ENCODE data around the gene FNBP1. TPM values are rescaled to one million over a fixed set of nuclear protein-coding genes. Genes with fewer than 3 reads are reported as not detected.

Gene FNBP1
- total and polyA plus RNA-seq, 2 donors (not counting 1 experiment from before 2014, with no cell fraction given) = 42.9 to 318 TPM

DNA sequence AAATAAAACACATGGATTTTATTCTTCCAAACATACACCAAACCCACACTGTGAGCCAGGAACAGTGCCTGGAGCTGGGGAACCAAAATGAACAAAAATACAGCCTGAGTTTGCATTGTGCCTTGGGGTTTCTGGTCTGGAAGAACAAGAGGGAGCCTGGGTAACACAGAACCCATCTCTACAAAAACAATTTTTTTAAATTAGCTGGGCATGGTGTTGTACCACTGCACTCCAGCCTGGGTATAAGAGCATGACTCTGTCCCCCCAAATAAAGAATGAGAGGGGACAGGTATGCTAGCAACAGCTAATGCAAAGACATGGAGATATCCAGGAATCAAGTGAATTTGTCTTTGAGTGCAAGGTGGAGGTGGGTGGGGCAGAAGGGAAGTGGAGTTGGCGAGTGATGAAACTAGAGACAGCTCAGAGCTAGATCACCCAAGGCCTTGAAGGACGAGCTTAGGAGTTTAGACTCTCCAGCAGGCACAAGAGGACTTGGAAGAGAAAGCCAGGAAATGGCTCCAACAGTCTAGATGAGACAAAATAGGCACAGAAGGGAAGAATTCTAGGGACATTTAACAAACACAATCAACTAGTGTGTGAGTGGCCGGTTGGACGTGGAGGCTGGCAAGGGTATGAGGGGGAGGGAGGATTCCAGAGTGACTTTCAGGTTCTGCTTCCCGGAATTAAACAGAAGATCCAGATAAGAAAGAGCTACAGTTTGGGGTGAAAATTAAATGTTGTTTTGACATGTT lies 47.4 kb downstream of the FNBP1 start:
- H3K36me3 ChIP-seq (replicated peaks in 1 of 2; ENCODE audit: control extremely low read depth in 1 of 2, control insufficient read depth in 1 of 2, extremely low read depth in 1 of 2, insufficient read depth in 2 of 2, low read length in 1 of 2) = peaks cover 0 to 15% of the 10 kb centered on the region in 2 experiments
- WGBS (ENCODE audit: insufficient coverage) = 48% methylated on average over 4 of the region's 5 CpGs
- H3K27me3 ChIP-seq (replicated peaks in 1 of 4; ENCODE audit: control extremely low read depth in 1 of 4, control insufficient read depth in 3 of 4, insufficient read depth in 4 of 4, low read length in 3 of 4) = no peaks in the 10 kb centered on the region
- ATAC-seq (ENCODE audit: low read depth) (no peak), DNase-seq (peak; percentile 54)
- Mint-ChIP-seq H3K4me3 (peak overlapping the region; percentile 64), H3K27me3 (no peaks in the 10 kb centered on the region), H3K4me1 (peaks cover 66% of the 10 kb centered on the region), H3K9me3 (ENCODE audit: insufficient read depth) (no peaks in the 10 kb centered on the region), H3K27ac (peak overlapping the region; percentile 94)
- H2AFZ ChIP-seq (ENCODE audit: insufficient read depth, low read depth, low read length, poor library complexity, severe bottlenecking) = peak overlapping the region; percentile 43
- TF ChIP-seq, protein P1, sequence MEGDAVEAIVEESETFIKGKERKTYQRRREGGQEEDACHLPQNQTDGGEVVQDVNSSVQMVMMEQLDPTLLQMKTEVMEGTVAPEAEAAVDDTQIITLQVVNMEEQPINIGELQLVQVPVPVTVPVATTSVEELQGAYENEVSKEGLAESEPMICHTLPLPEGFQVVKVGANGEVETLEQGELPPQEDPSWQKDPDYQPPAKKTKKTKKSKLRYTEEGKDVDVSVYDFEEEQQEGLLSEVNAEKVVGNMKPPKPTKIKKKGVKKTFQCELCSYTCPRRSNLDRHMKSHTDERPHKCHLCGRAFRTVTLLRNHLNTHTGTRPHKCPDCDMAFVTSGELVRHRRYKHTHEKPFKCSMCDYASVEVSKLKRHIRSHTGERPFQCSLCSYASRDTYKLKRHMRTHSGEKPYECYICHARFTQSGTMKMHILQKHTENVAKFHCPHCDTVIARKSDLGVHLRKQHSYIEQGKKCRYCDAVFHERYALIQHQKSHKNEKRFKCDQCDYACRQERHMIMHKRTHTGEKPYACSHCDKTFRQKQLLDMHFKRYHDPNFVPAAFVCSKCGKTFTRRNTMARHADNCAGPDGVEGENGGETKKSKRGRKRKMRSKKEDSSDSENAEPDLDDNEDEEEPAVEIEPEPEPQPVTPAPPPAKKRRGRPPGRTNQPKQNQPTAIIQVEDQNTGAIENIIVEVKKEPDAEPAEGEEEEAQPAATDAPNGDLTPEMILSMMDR (IDR thresholded peaks at IDR 0.05) = no peak
- TF ChIP-seq EZH2 (IDR thresholded peaks at IDR 0.05; ENCODE audit: borderline replicate concordance, insufficient read depth, low read depth, low read length, poor library complexity, severe bottlenecking) = no peak
- H3K4me3 ChIP-seq (ENCODE audit: control extremely low read depth in 1 of 5, extremely low read depth in 1 of 5, insufficient read depth in 1 of 5, low read depth in 2 of 5, low read length in 4 of 5) = peak overlapping the region in 3 of 5 experiments; percentile 19 to 61 (median 38)
- POLR2A ChIA-PET = interaction anchor here (1.2 to 15.0 kb wide), 3 partner anchors 8 to 45 kb away, joined by 3 to 107 read pairs (median 4); partner anchors contain the start of gene FNBP1
- H3K4me1 ChIP-seq (ENCODE audit: control insufficient read depth in 2 of 2, insufficient read depth in 2 of 2, low read length in 2 of 2) = peaks cover 65 to 71% of the 10 kb centered on the region in 2 donors
- H4K20me1 ChIP-seq (ENCODE audit: control insufficient read depth, insufficient read depth, low read length, poor library complexity, severe bottlenecking) = peaks cover 5% of the 10 kb centered on the region
- H3K4me2 ChIP-seq (replicated peaks; ENCODE audit: low read depth, low read length, poor library complexity, severe bottlenecking) = peak overlapping the region; percentile 76
- peaks cover 99% of the 10 kb centered on the region for H3K79me2 ChIP-seq (ENCODE audit: control insufficient read depth, insufficient read depth, low read length)
- intact Hi-C loops (cut with micrococcal nuclease) = no loop called here
- CTCF ChIA-PET = interaction anchor here (0.8 to 6.2 kb wide), 8 partner anchors 13 to 76 kb away, joined by 3 to 33 read pairs (median 3); no protein-coding TSS in a partner anchor
- H3K9ac ChIP-seq (ENCODE audit: low read length) = peak overlapping the region; percentile 67
- H3K9me3 ChIP-seq (ENCODE audit: control extremely low read depth in 1 of 3, control insufficient read depth in 2 of 3, insufficient read depth in 1 of 3, low read length in 2 of 3) = no peaks in the 10 kb centered on the region
- peak overlapping the region; percentile 91 to 98 for H3K27ac ChIP-seq (ENCODE audit: low read length in 2 of 2)

DNA sequence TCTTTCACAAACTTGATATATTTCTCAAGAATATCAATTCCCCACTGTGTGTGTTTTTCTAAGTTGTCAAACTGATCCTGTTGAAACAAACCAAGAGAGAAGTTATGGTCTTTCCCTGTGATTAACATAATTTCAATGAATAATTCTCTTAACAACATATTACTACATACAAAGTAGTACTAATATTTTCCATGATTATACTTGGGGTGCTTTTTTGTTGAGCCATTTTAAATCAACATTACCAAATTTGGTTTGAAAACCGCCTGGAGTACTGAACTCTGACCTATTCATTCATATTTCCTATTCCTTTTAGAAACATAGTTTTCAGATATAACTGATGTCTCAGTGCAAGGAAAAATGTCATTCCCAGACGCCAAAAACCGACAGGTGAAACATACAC lies 48.1 kb downstream of the FNBP1 start:
- no peak for ATAC-seq (ENCODE audit: low read depth)

More for the DNA sequence above, 48.1 kb downstream of the FNBP1 start:
- no CpG with 5 or more reads among the region's 3 CpGs for WGBS (ENCODE audit: insufficient coverage)
- Mint-ChIP-seq H3K27me3 (no peaks in the 10 kb centered on the region), H3K9me3 (ENCODE audit: insufficient read depth) (no peaks in the 10 kb centered on the region), H3K4me1 (peaks cover 67% of the 10 kb centered on the region), H3K27ac (peak overlapping the region; percentile 94), H3K4me3 (peak overlapping the region; percentile 64)
- peak overlapping the region; percentile 67 for H3K9ac ChIP-seq (ENCODE audit: low read length)
- ChIA-PET CTCF (interaction anchor here (0.8 kb wide), 1 partner anchor 76 kb away, joined by 3 read pairs; no protein-coding TSS in a partner anchor), POLR2A (interaction anchor here (1.1 to 15.0 kb wide), 5 partner anchors 7 to 46 kb away, joined by 3 to 107 read pairs (median 5); partner anchors contain the start of gene FNBP1)
- intact Hi-C loops (cut with micrococcal nuclease) = no loop called here
- H3K27me3 ChIP-seq (replicated peaks in 1 of 4; ENCODE audit: control extremely low read depth in 1 of 4, control insufficient read depth in 3 of 4, insufficient read depth in 4 of 4, low read length in 3 of 4) = no peaks in the 10 kb centered on the region
- peak overlapping the region; percentile 76 for H3K4me2 ChIP-seq (replicated peaks; ENCODE audit: low read depth, low read length, poor library complexity, severe bottlenecking)
- H2AFZ ChIP-seq (ENCODE audit: insufficient read depth, low read depth, low read length, poor library complexity, severe bottlenecking) = no peak overlapping the region
- peaks cover 0 to 12% of the 10 kb centered on the region in 2 experiments for H3K36me3 ChIP-seq (replicated peaks in 1 of 2; ENCODE audit: control extremely low read depth in 1 of 2, control insufficient read depth in 1 of 2, extremely low read depth in 1 of 2, insufficient read depth in 2 of 2, low read length in 1 of 2)
- H3K9me3 ChIP-seq (ENCODE audit: control extremely low read depth in 1 of 3, control insufficient read depth in 2 of 3, insufficient read depth in 1 of 3, low read length in 2 of 3) = no peaks in the 10 kb centered on the region
- H3K4me1 ChIP-seq (ENCODE audit: control insufficient read depth in 2 of 2, insufficient read depth in 2 of 2, low read length in 2 of 2) = peaks cover 69 to 76% of the 10 kb centered on the region in 2 donors
- DNase-seq = no peak
- H3K27ac ChIP-seq (ENCODE audit: low read length in 2 of 2) = peak overlapping the region; percentile 91 to 98
- no peak overlapping the region for H3K4me3 ChIP-seq (ENCODE audit: control extremely low read depth in 1 of 5, extremely low read depth in 1 of 5, insufficient read depth in 1 of 5, low read depth in 2 of 5, low read length in 4 of 5)
- peaks cover 97% of the 10 kb centered on the region for H3K79me2 ChIP-seq (ENCODE audit: control insufficient read depth, insufficient read depth, low read length)
- H4K20me1 ChIP-seq (ENCODE audit: control insufficient read depth, insufficient read depth, low read length, poor library complexity, severe bottlenecking) = peaks cover 5% of the 10 kb centered on the region
- TF ChIP-seq EZH2 (IDR thresholded peaks at IDR 0.05; ENCODE audit: borderline replicate concordance, insufficient read depth, low read depth, low read length, poor library complexity, severe bottlenecking) = no peak
- TF ChIP-seq, protein P1 (IDR thresholded peaks at IDR 0.05) = no peak

All from B cell (primary cell).